Activated naive CD4-positive, alpha-beta T cell treated with anti-CD3 and anti-CD28 coated beads, Interleukin-2, amount 10 ng/mL, durations not matched to agents 7 days and 5 days (primary cell): ENCODE measurements around the gene ATP13A2.
"Not testable (repeated sequence)": the region's sequence is repeated elsewhere in the genome, so short reads cannot be mapped to it uniquely, and the experiment has no call there.

ENCODE experiments used
- CTCF ChIA-PET: fragments of 350-600 bp; sonication (Branson Sonifier 250); formaldehyde crosslinking; loops from one replicate; lab custom pipeline; 2021; ENCODE audit warnings: antibody characterized with exemption; lab: Charles Lee
- DNase-seq: peaks from one replicate; pipeline ENCODE4 v3.0.0-alpha.2; 2020
- H3K27ac Mint-ChIP-seq: one replicate; pipeline ENCODE4 v1.8.0; 2021; ENCODE audit warnings: mild to moderate bottlenecking, moderate library complexity, mixed read lengths
- H3K27me3 Mint-ChIP-seq: one replicate; pipeline ENCODE4 v1.8.0; 2021; ENCODE audit warnings: mild to moderate bottlenecking, mixed read lengths
- H3K36me3 Mint-ChIP-seq: one replicate; pipeline ENCODE4 v1.8.0; 2021; ENCODE audit warnings: mixed read lengths
- H3K4me1 Mint-ChIP-seq: one replicate; pipeline ENCODE4 v1.8.0; 2021; ENCODE audit warnings: mixed read lengths
- H3K4me3 Mint-ChIP-seq: one replicate; pipeline ENCODE4 v1.8.0; 2021; ENCODE audit warnings: mild to moderate bottlenecking, moderate library complexity, mixed read lengths
- H3K9me3 Mint-ChIP-seq: one replicate; pipeline ENCODE4 v1.8.0; 2021; ENCODE audit warnings: mixed read lengths

Gene ATP13A2

DNA sequence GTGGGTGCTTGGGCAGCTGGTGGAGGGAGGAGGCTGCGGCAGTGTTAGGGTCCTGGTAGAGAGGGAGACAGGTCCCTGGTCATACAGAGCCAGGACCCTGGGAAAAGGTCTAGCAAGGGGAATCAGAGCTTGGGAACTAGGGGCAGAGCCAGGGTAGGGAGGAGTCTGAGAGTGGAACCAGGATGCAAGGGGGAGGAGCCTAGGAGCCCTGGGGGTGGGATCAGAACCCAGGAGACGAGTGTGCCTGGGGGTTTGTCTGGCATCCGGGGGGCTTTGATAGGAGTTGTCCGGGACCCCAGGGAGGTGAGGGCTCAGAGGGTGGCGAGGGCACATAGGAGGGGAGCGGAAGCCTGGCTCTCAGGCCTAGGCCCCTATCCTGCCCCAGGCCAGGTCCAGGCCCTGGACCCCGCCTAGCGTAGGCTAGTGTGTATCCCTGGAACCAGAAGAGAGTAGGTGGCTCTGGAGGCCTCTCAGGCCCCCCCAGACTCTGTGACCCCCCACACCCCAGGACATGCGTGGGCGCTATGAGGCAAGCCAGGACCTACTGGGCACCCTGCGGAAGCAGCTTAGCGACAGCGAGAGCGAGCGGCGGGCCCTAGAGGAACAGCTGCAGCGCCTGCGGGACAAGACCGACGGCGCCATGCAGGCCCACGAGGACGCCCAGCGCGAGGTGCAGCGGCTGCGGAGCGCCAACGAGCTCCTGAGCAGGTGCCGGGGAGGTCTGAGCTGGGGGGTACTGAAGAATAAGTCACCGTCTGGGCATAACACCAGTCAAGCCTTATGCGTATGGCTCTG lies 72.1 kb downstream of the ATP13A2 start:
- not testable (repeated sequence) for H3K4me1 Mint-ChIP-seq, DNase-seq, H3K27ac Mint-ChIP-seq, H3K36me3 Mint-ChIP-seq, H3K4me3 Mint-ChIP-seq, H3K9me3 Mint-ChIP-seq, H3K27me3 Mint-ChIP-seq
- CTCF ChIA-PET, result interaction anchor here (1.4 kb wide), 1 partner anchor 12 kb away, joined by 6 read pairs; no protein-coding TSS in a partner anchor

DNA sequence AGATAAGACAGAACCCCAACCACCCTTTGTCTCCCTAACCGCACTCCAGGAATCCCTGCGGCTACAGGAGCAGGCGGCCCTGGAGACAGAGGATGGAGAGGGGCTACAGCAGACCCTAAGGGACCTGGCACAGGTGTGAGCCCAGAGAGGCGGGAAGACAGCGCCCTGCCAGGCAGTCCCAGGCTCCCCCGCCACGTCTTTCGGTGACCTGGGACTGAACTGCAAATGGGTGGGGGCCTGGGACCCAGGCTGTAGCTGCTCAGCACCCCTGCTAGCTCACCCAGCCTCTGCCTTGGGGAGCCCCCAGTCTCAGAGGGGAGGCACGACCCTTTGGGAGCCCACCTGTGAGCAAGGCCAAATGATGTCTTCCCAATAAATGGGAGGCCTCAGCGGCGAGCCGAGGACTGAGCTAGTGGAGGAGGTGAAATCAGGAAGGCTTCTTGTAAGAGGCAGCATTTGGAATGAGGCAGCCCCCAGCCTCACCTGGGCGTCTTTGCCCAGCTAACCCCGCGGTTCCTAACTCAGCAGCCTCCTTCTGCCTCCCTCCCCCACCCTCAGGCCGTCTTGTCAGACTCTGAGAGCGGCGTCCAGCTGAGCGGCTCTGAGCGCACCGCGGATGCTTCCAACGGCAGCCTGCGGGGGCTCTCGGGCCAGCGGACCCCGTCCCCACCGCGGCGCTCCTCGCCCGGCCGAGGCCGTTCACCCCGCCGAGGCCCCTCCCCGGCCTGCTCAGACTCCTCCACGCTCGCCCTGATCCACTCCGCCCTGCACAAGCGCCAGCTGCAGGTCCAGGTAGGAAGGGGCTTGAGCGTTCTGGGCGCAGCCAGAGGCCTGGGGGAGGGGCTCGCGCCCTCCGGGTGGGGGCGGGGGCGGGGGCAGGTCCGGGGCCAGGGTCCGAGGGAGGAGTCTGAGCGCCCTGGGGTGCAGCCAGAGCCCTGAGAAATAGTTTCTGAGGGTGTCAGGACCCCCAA lies 73.1 kb downstream of the ATP13A2 start:
- H3K4me3 Mint-ChIP-seq, result no peak overlapping the region
- H3K27ac Mint-ChIP-seq, result no peak overlapping the region
- DNase-seq, result no peak
- H3K4me1 Mint-ChIP-seq, result no peaks in the 10 kb centered on the region
- H3K27me3 Mint-ChIP-seq, result no peaks in the 10 kb centered on the region
- CTCF ChIA-PET, result no interaction called here
- H3K36me3 Mint-ChIP-seq, result no peaks in the 10 kb centered on the region
- no peaks in the 10 kb centered on the region for H3K9me3 Mint-ChIP-seq

DNA sequence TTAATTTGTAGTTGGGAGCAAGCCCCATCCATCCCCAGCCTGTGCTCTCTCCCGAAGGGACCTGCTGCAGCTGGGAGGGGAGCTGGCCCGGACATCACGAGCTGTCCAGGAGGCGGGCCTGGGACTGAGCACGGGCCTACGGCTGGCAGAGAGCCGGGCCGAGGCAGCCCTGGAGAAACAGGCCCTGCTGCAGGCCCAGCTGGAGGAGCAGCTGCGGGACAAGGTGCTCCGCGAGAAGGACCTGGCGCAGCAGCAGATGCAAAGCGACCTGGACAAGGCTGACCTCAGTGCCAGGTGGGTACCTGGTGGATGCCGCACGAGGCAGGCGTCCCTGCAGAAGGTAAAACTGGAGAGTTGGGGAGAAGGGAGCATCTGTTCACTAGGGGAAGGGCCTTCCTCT lies 75.1 kb downstream of the ATP13A2 start:
- H3K36me3 Mint-ChIP-seq, H3K27me3 Mint-ChIP-seq, H3K4me1 Mint-ChIP-seq, DNase-seq, CTCF ChIA-PET, H3K4me3 Mint-ChIP-seq, H3K9me3 Mint-ChIP-seq, H3K27ac Mint-ChIP-seq: not testable (repeated sequence)
